Activated naive CD4-positive, alpha-beta T cell treated with anti-CD3 and anti-CD28 coated beads, Interleukin-2, amount 50 U/mL, for 24 hours (primary cell): ENCODE results near the gene SPINK4.

Source experiments
- H3K27ac Mint-ChIP-seq: one replicate; pipeline ENCODE4 v1.8.0; 2021; ENCODE audit warnings: mild to moderate bottlenecking, mixed read lengths
- H3K27me3 Mint-ChIP-seq: one replicate; pipeline ENCODE4 v1.8.0; 2021; ENCODE audit warnings: mixed read lengths
- H3K36me3 Mint-ChIP-seq: one replicate; pipeline ENCODE4 v1.8.0; 2021; ENCODE audit warnings: mixed read lengths
- H3K4me1 Mint-ChIP-seq: one replicate; pipeline ENCODE4 v1.8.0; 2021; ENCODE audit warnings: mixed read lengths
- H3K4me3 Mint-ChIP-seq: one replicate; pipeline ENCODE4 v1.8.0; 2021; ENCODE audit warnings: mild to moderate bottlenecking, mixed read lengths
- H3K9me3 Mint-ChIP-seq: one replicate; pipeline ENCODE4 v1.8.0; 2021; ENCODE audit warnings: mixed read lengths

The SPINK4 gene

GRCh38 chr9:33244137-33244784 lies 4.3 kb downstream of the SPINK4 start:
- H3K4me3 Mint-ChIP-seq, result no peak overlapping the region
- peaks cover 5% of the 10 kb centered on the region for H3K36me3 Mint-ChIP-seq
- H3K9me3 Mint-ChIP-seq, result no peaks in the 10 kb centered on the region
- peaks cover 4% of the 10 kb centered on the region for H3K4me1 Mint-ChIP-seq
- no peak overlapping the region for H3K27ac Mint-ChIP-seq
- H3K27me3 Mint-ChIP-seq, result peaks cover 2% of the 10 kb centered on the region

GRCh38 chr9:33245341-33245740 lies 5.4 kb downstream of the SPINK4 start:
- peaks cover 5% of the 10 kb centered on the region for H3K36me3 Mint-ChIP-seq
- no peak overlapping the region for H3K4me3 Mint-ChIP-seq
- no peaks in the 10 kb centered on the region for H3K4me1 Mint-ChIP-seq
- H3K27ac Mint-ChIP-seq, result no peak overlapping the region
- H3K9me3 Mint-ChIP-seq, result no peaks in the 10 kb centered on the region
- peaks cover 2% of the 10 kb centered on the region for H3K27me3 Mint-ChIP-seq

GRCh38 chr9:33246269-33246860 lies 6.4 kb downstream of the SPINK4 start:
- peaks cover 5% of the 10 kb centered on the region for H3K36me3 Mint-ChIP-seq
- no peak overlapping the region for H3K4me3 Mint-ChIP-seq
- no peaks in the 10 kb centered on the region for H3K9me3 Mint-ChIP-seq
- no peaks in the 10 kb centered on the region for H3K4me1 Mint-ChIP-seq
- no peaks in the 10 kb centered on the region for H3K27me3 Mint-ChIP-seq
- no peak overlapping the region for H3K27ac Mint-ChIP-seq

GRCh38 chr9:33248606-33249005 lies 8.6 kb downstream of the SPINK4 start:
- no peak overlapping the region for H3K27ac Mint-ChIP-seq
- H3K36me3 Mint-ChIP-seq, result peaks cover 12% of the 10 kb centered on the region
- H3K4me3 Mint-ChIP-seq, result no peak overlapping the region
- no peaks in the 10 kb centered on the region for H3K9me3 Mint-ChIP-seq
- H3K27me3 Mint-ChIP-seq, result no peaks in the 10 kb centered on the region
- H3K4me1 Mint-ChIP-seq, result no peaks in the 10 kb centered on the region

- Mint-ChIP-seq H3K4me3 (no peak overlapping the region), H3K36me3 (peaks cover 12% of the 10 kb centered on the region), H3K27ac (no peak overlapping the region), H3K27me3 (no peaks in the 10 kb centered on the region), H3K9me3 (no peaks in the 10 kb centered on the region), H3K4me1 (no peaks in the 10 kb centered on the region)
Measured at GRCh38 chr9:33249087-33249658, 9.2 kb downstream of the SPINK4 start.

GRCh38 chr9:33249983-33250382 lies 10.0 kb downstream of the SPINK4 start:
- no peak overlapping the region for H3K27ac Mint-ChIP-seq
- H3K4me3 Mint-ChIP-seq, result no peak overlapping the region
- no peaks in the 10 kb centered on the region for H3K9me3 Mint-ChIP-seq
- peaks cover 12% of the 10 kb centered on the region for H3K36me3 Mint-ChIP-seq
- no peaks in the 10 kb centered on the region for H3K27me3 Mint-ChIP-seq
- H3K4me1 Mint-ChIP-seq, result no peaks in the 10 kb centered on the region

GRCh38 chr9:33250458-33250995 lies 10.6 kb downstream of the SPINK4 start:
- Mint-ChIP-seq H3K4me1 (no peaks in the 10 kb centered on the region), H3K4me3 (no peak overlapping the region), H3K36me3 (peaks cover 12% of the 10 kb centered on the region), H3K9me3 (no peaks in the 10 kb centered on the region), H3K27ac (no peak overlapping the region), H3K27me3 (no peaks in the 10 kb centered on the region)

GRCh38 chr9:33254211-33254610 lies 14.2 kb downstream of the SPINK4 start:
- Mint-ChIP-seq H3K4me3 (no peak overlapping the region), H3K9me3 (no peaks in the 10 kb centered on the region), H3K27me3 (no peaks in the 10 kb centered on the region), H3K27ac (peak overlapping the region; percentile 41), H3K4me1 (peaks cover 7% of the 10 kb centered on the region), H3K36me3 (peaks cover 11% of the 10 kb centered on the region)

- H3K9me3 Mint-ChIP-seq, result no peaks in the 10 kb centered on the region
- H3K27me3 Mint-ChIP-seq, result no peaks in the 10 kb centered on the region
- H3K4me1 Mint-ChIP-seq, result peaks cover 7% of the 10 kb centered on the region
- no peak overlapping the region for H3K4me3 Mint-ChIP-seq
- no peak overlapping the region for H3K27ac Mint-ChIP-seq
- peaks cover 11% of the 10 kb centered on the region for H3K36me3 Mint-ChIP-seq
Measured at GRCh38 chr9:33255014-33255413, 15.0 kb downstream of the SPINK4 start.

- Mint-ChIP-seq H3K27ac (no peak overlapping the region), H3K27me3 (no peaks in the 10 kb centered on the region), H3K4me1 (peaks cover 9% of the 10 kb centered on the region), H3K4me3 (no peak overlapping the region), H3K36me3 (peaks cover 14% of the 10 kb centered on the region), H3K9me3 (no peaks in the 10 kb centered on the region)
Measured at GRCh38 chr9:33255471-33255870, 15.5 kb downstream of the SPINK4 start.

GRCh38 chr9:33256236-33256635 lies 16.3 kb downstream of the SPINK4 start:
- Mint-ChIP-seq H3K27me3 (no peaks in the 10 kb centered on the region), H3K27ac (no peak overlapping the region), H3K4me3 (no peak overlapping the region), H3K4me1 (peaks cover 14% of the 10 kb centered on the region), H3K36me3 (peaks cover 18% of the 10 kb centered on the region), H3K9me3 (no peaks in the 10 kb centered on the region)

GRCh38 chr9:33257276-33257675 lies 17.3 kb downstream of the SPINK4 start:
- Mint-ChIP-seq H3K27ac (no peak overlapping the region), H3K36me3 (peaks cover 20% of the 10 kb centered on the region), H3K4me3 (no peak overlapping the region), H3K4me1 (peaks cover 18% of the 10 kb centered on the region), H3K27me3 (no peaks in the 10 kb centered on the region), H3K9me3 (no peaks in the 10 kb centered on the region)

- no peak overlapping the region for H3K4me3 Mint-ChIP-seq
- peaks cover 34% of the 10 kb centered on the region for H3K4me1 Mint-ChIP-seq
- H3K27me3 Mint-ChIP-seq, result no peaks in the 10 kb centered on the region
- H3K9me3 Mint-ChIP-seq, result no peaks in the 10 kb centered on the region
- H3K36me3 Mint-ChIP-seq, result peaks cover 16% of the 10 kb centered on the region
- peak overlapping the region; percentile 25 for H3K27ac Mint-ChIP-seq
Measured at GRCh38 chr9:33260372-33260771, 20.4 kb downstream of the SPINK4 start.

- Mint-ChIP-seq H3K9me3 (no peaks in the 10 kb centered on the region), H3K27ac (peak overlapping the region; percentile 91), H3K27me3 (no peaks in the 10 kb centered on the region), H3K4me3 (peak overlapping the region; percentile 93), H3K4me1 (peaks cover 61% of the 10 kb centered on the region), H3K36me3 (peaks cover 19% of the 10 kb centered on the region)
Measured at GRCh38 chr9:33263131-33264002, 23.4 kb downstream of the SPINK4 start.

- Mint-ChIP-seq H3K9me3 (no peaks in the 10 kb centered on the region), H3K4me3 (peak overlapping the region; percentile 93), H3K27me3 (no peaks in the 10 kb centered on the region), H3K4me1 (peaks cover 56% of the 10 kb centered on the region), H3K36me3 (peaks cover 19% of the 10 kb centered on the region), H3K27ac (peak overlapping the region; percentile 91)
Measured at GRCh38 chr9:33264003-33264472, 24.1 kb downstream of the SPINK4 start.
